SJSA1 (cell line): ENCODE data around the gene IFNGR2. TPM values are rescaled to one million over a fixed set of nuclear protein-coding genes. Genes with fewer than 3 reads are reported as not detected.
A peak's percentile ranks its signal among the peaks of the same experiment; 100 is the strongest.
"Not testable (repeated sequence)": the region's sequence is repeated elsewhere in the genome, so short reads cannot be mapped to it uniquely, and the experiment has no call there.

ENCODE experiments used
- DNase-seq, 2 experiments: peaks; one replicate each; pipeline ENCODE4 v3.0.0-alpha.2; 2015 to 2020; ENCODE audit warnings: low spot score in 2 of 2, low read depth in 1 of 2
- H3K27ac ChIP-seq: fragments of 250-450 bp; sonication (Bioruptor Pico); 2 replicates; pipeline ENCODE4 v1.5.1; 2020; ENCODE audit warnings: mild to moderate bottlenecking, moderate library complexity
- H3K27me3 ChIP-seq: fragments of 250-450 bp; sonication (Bioruptor Pico); replicated peaks from 2 replicates; pipeline ENCODE4 v1.5.1; 2020; ENCODE audit warnings: mild to moderate bottlenecking, moderate library complexity
- H3K36me3 ChIP-seq: fragments of 250-450 bp; sonication (Bioruptor Pico); 2 replicates; pipeline ENCODE4 v1.5.1; 2020; ENCODE audit warnings: mild to moderate bottlenecking
- H3K4me1 ChIP-seq: fragments of 250-450 bp; sonication (Bioruptor Pico); replicated peaks from 2 replicates; pipeline ENCODE4 v1.6.1; 2021; ENCODE audit warnings: mild to moderate bottlenecking
- H3K4me3 ChIP-seq: fragments of 250-450 bp; sonication (Bioruptor Pico); 2 replicates; pipeline ENCODE4 v1.5.1; 2020; ENCODE audit warnings: mild to moderate bottlenecking
- H3K9me3 ChIP-seq: fragments of 250-450 bp; sonication (Bioruptor Pico); replicated peaks from 2 replicates; pipeline ENCODE4 v1.5.1; 2020; ENCODE audit warnings: mild to moderate bottlenecking
- total RNA-seq: library from RNA; depleted of rRNA; stranded (reverse); fragments of >200 nt; shearing (Covaris generic); gene quantifications from 2 replicates; pipeline ENCODE4 v1.2.3, GENCODE V29; 2014

The IFNGR2 gene
- total RNA-seq, 1 experiment from 2014 or later, result 92.0 TPM

DNA sequence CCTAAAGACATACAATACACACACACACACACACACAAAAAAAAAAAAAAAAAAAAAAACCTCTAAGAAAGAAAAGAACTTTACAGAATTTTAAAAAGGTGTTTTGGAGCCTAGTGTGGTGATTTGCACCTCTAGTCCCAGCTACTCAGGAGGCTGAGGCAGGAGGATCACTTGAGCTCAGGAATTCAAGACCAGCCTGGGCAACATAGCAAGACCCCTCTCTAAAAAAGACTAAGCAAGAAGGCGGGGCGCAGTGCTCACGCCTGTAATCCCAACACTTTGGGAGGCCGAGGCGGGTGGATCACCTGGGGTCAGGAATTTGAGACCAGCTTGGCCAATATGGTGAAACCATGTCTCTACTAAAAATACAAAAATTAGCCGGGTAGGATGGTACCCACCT, 43.4 kb downstream of the IFNGR2 start:
- H3K27me3 ChIP-seq, H3K36me3 ChIP-seq, DNase-seq, H3K27ac ChIP-seq, H3K9me3 ChIP-seq, H3K4me3 ChIP-seq: not testable (repeated sequence)
- peaks cover 24% of the 10 kb centered on the region for H3K4me1 ChIP-seq

DNA sequence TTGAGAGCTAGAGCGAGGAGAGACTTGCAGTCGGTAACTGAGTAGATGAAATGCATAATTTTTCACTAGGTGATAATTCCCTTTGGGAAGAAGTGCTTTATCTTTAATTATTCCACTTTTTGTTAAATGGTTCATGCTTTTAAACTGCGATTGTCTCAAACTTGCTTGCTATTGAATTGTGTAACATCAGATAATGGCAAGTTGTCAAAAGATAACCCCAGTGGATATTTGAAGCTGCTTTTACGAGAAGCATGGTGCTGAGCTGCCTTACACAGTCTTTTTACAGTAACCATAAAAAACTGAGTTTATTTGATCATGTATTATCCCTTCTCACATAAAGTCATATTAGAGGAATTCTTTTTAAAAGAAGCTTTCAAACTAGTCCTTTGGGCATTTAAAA, 46.4 kb downstream of the IFNGR2 start:
- Histone ChIP-seq H3K4me3 (no peak overlapping the region), H3K27ac (no peak overlapping the region), H3K9me3 (no peaks in the 10 kb centered on the region), H3K36me3 (peaks cover 2% of the 10 kb centered on the region; the same call in 1 of the 2 replicates), H3K27me3 (no peaks in the 10 kb centered on the region), H3K4me1 (no peaks in the 10 kb centered on the region)
- no peak for DNase-seq

DNA sequence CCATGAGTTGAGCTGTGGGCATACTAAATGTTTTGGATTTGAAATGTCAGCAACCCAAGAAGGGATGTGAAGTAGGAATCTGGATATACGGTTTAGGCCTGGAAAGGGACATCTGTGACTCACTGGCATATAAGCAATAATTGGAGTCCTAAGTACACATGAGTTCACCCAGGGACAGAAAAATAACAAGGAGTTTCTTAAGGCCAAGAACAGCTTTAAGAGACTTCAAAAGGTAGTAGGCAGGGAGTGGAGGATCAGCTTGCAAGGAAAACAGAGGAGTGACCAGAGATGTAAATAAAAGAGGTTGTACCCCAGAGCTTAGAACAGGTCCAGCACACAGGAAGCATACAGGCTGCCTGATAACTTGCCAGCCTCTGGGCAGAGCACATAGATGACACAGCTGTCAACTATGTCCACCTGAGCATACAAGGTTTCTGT, 48.4 kb downstream of the IFNGR2 start:
- Histone ChIP-seq H3K27ac (no peak overlapping the region), H3K9me3 (no peaks in the 10 kb centered on the region), H3K36me3 (peaks cover 11% of the 10 kb centered on the region; the same call in 1 of the 2 replicates), H3K27me3 (no peaks in the 10 kb centered on the region), H3K4me1 (no peaks in the 10 kb centered on the region), H3K4me3 (no peak overlapping the region)
- no peak for DNase-seq

GRCh38 chr21:33452362-33452761, 49.1 kb downstream of the IFNGR2 start:
- Histone ChIP-seq H3K27me3 (no peaks in the 10 kb centered on the region), H3K4me1 (no peaks in the 10 kb centered on the region), H3K36me3 (peaks cover 11% of the 10 kb centered on the region; the same call in 1 of the 2 replicates), H3K4me3 (no peak overlapping the region), H3K9me3 (no peaks in the 10 kb centered on the region), H3K27ac (no peak overlapping the region)
- no peak for DNase-seq

- H3K4me1 ChIP-seq, result no peaks in the 10 kb centered on the region
- DNase-seq, result no peak
- H3K36me3 ChIP-seq, result peaks cover 15% of the 10 kb centered on the region
- H3K4me3 ChIP-seq, result no peak overlapping the region
- no peaks in the 10 kb centered on the region for H3K27me3 ChIP-seq
- no peak overlapping the region for H3K27ac ChIP-seq
- no peaks in the 10 kb centered on the region for H3K9me3 ChIP-seq
These were observed 52.7 kb downstream of the IFNGR2 start for GRCh38 chr21:33455686-33456446.

GRCh38 chr21:33458861-33459260, 55.6 kb downstream of the IFNGR2 start:
- H3K4me3 ChIP-seq, result no peak overlapping the region
- no peaks in the 10 kb centered on the region for H3K4me1 ChIP-seq
- no peaks in the 10 kb centered on the region for H3K9me3 ChIP-seq
- peaks cover 15% of the 10 kb centered on the region for H3K36me3 ChIP-seq
- H3K27ac ChIP-seq, result no peak overlapping the region
- H3K27me3 ChIP-seq, result no peaks in the 10 kb centered on the region
- no peak for DNase-seq

- Histone ChIP-seq H3K4me3 (no peak overlapping the region), H3K27me3 (no peaks in the 10 kb centered on the region), H3K27ac (no peak overlapping the region), H3K36me3 (peaks cover 4% of the 10 kb centered on the region; the same call in 1 of the 2 replicates), H3K4me1 (no peaks in the 10 kb centered on the region), H3K9me3 (no peaks in the 10 kb centered on the region)
- no peak for DNase-seq
These were observed 58.5 kb downstream of the IFNGR2 start for GRCh38 chr21:33461538-33462250.

GRCh38 chr21:33469183-33469582, 66.0 kb downstream of the IFNGR2 start:
- H3K4me3 ChIP-seq, H3K4me1 ChIP-seq, H3K27ac ChIP-seq, H3K27me3 ChIP-seq, DNase-seq, H3K9me3 ChIP-seq, H3K36me3 ChIP-seq: not testable (repeated sequence)

DNA sequence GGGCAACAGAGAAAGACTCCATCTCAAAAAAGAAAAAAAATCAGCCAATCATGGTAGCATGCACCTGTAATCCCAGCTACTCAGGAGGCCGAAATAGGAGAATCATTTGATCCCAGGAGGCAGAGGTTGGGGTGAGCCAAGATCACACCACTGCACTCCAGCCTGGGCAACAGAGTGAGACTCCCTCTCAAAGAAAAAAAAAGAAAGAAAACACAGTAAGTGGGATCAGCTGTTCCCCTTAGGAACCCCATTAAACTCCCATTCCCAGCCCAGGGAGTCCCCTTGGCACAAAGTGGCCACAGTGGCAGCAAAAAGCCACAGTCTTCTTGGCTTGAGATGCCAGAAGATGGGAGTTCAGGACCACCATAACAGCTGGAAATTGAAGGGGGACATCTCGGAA, 67.5 kb downstream of the IFNGR2 start:
- no peaks in the 10 kb centered on the region for H3K9me3 ChIP-seq
- no peak overlapping the region for H3K4me3 ChIP-seq
- H3K27me3 ChIP-seq, result no peaks in the 10 kb centered on the region
- H3K27ac ChIP-seq, result no peak overlapping the region
- H3K36me3 ChIP-seq, result no peaks in the 10 kb centered on the region; the same call in 1 of the 2 replicates
- no peak for DNase-seq
- no peaks in the 10 kb centered on the region for H3K4me1 ChIP-seq

DNA sequence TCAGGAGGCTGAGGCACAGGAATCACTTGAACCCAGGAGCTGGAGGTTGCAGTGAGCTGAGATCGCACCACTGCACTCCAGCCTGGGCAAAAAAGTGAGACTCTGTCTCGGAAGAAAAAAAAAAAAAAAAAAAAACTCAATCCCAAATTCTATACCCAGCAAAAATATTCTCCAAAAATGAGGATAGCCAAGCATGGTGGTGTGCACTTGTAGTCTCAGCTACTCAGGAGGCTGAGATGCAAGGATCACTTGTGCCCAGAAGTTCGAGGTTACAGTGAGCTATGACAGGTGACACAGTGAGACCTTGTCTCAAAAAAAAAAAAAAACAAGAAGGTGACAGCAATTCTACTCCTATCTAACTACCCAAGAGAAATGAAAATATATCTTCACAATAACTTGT, 70.1 kb downstream of the IFNGR2 start:
- Histone ChIP-seq H3K4me3 (no peak overlapping the region), H3K27me3 (no peaks in the 10 kb centered on the region), H3K27ac (no peak overlapping the region), H3K36me3 (no peaks in the 10 kb centered on the region), H3K4me1 (peaks cover 3% of the 10 kb centered on the region; the same call in 1 of the 2 replicates), H3K9me3 (no peaks in the 10 kb centered on the region)
- DNase-seq, result no peak

- H3K9me3 ChIP-seq, result no peaks in the 10 kb centered on the region
- no peak for DNase-seq
These were observed 73.9 kb downstream of the IFNGR2 start for GRCh38 chr21:33477066-33477465.

GRCh38 chr21:33478182-33478581, 75.0 kb downstream of the IFNGR2 start:
- no peak for DNase-seq
- Histone ChIP-seq H3K36me3 (peaks cover 4% of the 10 kb centered on the region; the same call in 1 of the 2 replicates), H3K27ac (no peak overlapping the region), H3K4me1 (peaks cover 5% of the 10 kb centered on the region; the same call in 1 of the 2 replicates), H3K4me3 (peak overlapping the region; percentile 88), H3K27me3 (no peaks in the 10 kb centered on the region), H3K9me3 (no peaks in the 10 kb centered on the region)

More at GRCh38 chr21:33477066-33477465, 73.9 kb downstream of the IFNGR2 start:
- Histone ChIP-seq H3K36me3 (peaks cover 4% of the 10 kb centered on the region; the same call in 1 of the 2 replicates), H3K27ac (no peak overlapping the region), H3K4me3 (no peak overlapping the region), H3K4me1 (peaks cover 5% of the 10 kb centered on the region; the same call in 1 of the 2 replicates), H3K27me3 (no peaks in the 10 kb centered on the region)

DNA sequence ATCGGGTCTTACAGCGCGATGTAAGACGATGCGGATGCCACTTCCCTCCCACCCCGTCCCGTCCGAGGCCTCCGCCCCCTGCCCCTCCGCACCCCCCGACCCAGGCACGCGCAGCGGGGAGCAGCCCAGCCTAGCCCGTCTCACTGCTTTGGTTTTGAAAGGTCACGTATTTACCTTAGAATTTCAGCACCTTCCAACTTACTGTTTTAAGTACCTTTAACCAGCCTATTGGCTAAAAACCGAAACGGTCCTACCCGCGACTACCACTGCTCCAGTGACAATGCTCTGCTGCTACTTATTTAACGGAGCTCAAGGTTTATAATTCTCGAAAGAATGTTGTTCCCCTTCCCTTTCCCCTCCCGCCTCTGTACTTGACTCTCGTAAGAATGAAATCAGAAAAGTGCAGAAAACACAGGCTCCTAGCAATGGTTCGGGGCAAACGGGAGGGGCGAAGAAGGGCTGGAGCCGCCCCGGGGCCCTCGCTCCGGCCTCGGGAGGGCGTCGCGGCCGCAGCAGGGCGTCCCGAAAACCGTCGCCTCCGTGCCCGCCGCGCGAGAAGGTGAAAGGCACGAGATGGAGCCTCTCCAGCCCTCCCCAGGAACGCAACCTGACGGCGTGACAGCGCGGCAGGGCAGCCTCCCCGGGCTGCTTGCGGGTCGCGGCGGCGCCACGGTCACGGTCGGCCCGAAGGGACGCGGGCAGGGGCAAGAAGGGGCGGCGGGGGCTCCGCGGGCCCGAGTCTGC, 75.9 kb downstream of the IFNGR2 start:
- Histone ChIP-seq H3K9me3 (no peaks in the 10 kb centered on the region), H3K36me3 (peaks cover 4% of the 10 kb centered on the region; the same call in 1 of the 2 replicates), H3K27me3 (no peaks in the 10 kb centered on the region), H3K4me3 (peak overlapping the region; percentile 88), H3K27ac (peak overlapping the region; percentile 63), H3K4me1 (peaks cover 5% of the 10 kb centered on the region; the same call in 1 of the 2 replicates)
- DNase-seq, result no peak
